GM19099 (cell line): ENCODE data around the gene STARD13.

Source experiments
- POLR2A ChIP-seq: IDR thresholded peaks from 3 replicates; pipeline ENCODE4 v1.6.1; 2011; ENCODE audit warnings: low read depth; ENCODE audit not compliant: insufficient read length; ENCODE audit errors: extremely low read depth

The STARD13 gene

GRCh38 chr13:33313504-33313903 lies 27.9 kb upstream of the STARD13 start:
- no peak for TF ChIP-seq POLR2A

GRCh38 chr13:33312861-33313212 lies 27.3 kb upstream of the STARD13 start:
- TF ChIP-seq POLR2A = no peak

- TF ChIP-seq POLR2A = no peak
Measured at GRCh38 chr13:33312150-33312860, 26.8 kb upstream of the STARD13 start.

DNA sequence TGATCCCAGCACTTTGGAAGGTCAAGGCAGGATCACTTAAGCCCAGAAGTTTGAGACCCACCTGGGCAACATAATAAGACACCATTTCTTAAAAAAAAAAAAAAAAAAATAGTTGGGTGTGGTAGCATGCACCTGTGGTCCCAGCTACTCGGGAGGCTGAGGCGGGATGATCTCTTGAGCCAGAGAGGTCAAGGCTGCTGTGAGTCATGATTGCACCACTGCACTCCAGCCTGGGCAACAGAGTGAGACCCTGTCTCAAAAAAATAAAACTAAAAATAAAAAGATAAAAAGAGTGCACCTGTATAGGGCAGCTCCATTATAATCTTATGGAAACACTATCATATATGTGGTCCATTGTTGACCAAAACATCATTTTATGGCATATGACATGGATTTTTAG lies 25.5 kb upstream of the STARD13 start:
- no peak for TF ChIP-seq POLR2A

DNA sequence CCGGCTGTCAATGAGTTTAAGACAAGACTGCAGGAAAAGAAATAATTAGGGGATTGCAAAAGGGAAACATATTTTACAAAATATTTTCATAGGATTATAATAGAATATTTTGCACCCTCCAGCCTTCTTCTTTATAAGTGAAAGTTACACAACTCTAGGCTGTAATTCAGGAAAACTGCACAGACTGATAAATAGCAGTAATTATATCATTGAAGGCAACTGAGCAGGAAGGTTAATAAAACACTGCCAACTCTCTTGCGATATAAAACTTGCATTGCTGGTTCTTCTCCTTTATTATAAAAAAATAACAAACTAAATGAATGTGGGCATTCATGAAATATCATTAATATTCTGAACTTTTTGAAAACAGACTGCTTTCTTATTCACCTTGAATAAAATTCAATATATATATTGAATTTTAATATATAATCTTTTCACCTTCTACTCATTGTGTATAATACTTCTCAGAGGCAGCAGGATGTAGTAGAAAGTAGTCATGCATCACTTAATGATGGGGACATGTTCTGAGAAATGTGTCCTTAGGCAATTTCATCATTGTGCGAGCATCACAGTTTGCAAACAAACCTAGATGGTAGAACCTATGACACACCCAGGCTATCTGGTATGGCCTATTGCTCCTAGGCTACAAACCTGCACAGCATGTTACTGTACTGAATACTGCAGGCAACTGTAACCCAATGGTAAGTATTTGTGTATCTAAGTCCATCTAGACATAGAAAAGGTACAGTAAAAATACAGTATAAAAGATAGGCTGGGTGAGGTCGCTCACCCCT lies 24.9 kb upstream of the STARD13 start:
- no peak for TF ChIP-seq POLR2A

GRCh38 chr13:33308863-33309262 lies 23.3 kb upstream of the STARD13 start:
- TF ChIP-seq POLR2A = no peak

- TF ChIP-seq POLR2A = no peak
Measured at GRCh38 chr13:33307843-33308242, 22.3 kb upstream of the STARD13 start.

DNA sequence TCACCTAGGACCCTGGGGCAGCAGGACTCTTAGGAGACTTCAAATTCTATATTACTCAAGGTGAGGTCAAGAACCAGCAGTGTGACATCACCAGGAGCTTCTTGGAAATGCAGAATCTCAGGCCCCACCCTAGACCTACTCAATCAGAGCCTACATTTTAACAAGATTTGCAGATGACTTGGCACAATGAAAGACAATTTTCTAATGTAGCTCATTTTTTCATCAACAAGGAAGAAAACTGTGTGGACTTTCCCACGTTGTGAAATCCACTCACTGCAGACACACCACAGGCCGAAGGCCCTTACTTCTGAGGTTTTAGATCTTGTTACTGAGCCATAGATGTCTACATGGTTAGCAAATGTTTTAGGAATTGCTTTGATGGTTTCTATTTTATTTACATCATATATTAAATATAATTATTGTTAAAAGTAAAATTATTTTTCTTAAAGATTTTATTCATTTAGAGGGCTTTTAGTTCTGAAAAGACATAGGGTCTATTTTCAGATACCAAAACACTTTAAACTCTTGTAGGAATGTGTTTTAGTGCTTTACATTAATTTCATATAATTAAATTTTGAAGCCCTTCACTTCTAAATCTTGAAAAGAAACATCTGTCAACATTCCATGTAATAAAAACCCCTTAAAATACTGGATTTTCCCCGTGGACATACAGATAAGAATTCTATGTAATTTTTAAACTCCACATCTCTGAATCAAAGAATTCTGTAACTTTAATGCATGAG lies 18.5 kb upstream of the STARD13 start:
- TF ChIP-seq POLR2A = no peak

DNA sequence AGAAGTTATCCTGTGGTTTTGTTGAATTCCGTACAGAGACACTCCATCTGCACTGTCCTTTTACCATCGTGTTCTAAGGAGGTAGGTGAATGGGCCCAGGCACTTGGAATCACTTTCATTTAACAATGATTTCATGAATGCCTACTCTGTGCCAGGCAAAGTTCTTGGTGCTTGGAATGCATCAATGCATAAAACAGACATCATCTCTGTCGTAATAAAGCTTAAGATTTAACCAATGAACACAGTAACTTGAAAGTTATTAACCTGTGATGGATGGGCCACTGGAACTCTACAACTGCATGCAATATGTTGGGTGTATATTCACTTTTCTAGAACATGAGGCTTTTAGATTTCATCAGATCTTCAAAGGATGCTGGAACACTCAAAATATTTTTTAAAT lies 14.1 kb upstream of the STARD13 start:
- no peak for TF ChIP-seq POLR2A

DNA sequence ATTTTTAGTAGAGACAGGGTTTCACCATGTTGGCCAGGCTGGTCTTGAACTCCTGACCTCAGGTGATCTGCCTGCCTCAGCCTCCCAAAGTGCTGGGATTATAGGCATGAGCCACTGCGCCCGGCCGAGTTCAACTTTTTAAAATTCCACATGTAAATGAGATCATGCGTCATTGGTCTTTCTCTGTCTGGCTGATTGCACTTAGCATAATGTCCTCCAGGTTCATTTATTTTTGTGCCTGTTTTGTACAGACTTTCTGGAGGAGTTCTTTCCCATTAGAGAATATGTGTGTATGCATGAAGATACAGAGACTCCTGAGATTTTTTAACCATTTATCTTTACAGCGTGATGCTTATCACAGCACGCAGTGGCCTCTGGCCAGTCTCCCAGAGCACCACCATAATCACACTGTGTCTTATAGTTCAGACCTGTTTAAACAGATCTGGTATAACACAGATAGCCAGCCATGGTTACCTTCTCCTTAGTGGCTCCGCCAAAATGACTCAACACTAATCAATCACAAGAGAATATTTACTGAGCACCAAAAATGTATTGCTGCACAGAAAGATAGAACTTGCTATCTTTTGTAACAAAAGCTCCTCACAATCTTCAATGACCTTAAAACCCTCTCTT lies 11.4 kb upstream of the STARD13 start:
- no peak for TF ChIP-seq POLR2A

- TF ChIP-seq POLR2A = no peak
Measured at GRCh38 chr13:33292712-33293111, 7.2 kb upstream of the STARD13 start.

GRCh38 chr13:33290421-33290965 lies 4.9 kb upstream of the STARD13 start:
- TF ChIP-seq POLR2A = no peak

DNA sequence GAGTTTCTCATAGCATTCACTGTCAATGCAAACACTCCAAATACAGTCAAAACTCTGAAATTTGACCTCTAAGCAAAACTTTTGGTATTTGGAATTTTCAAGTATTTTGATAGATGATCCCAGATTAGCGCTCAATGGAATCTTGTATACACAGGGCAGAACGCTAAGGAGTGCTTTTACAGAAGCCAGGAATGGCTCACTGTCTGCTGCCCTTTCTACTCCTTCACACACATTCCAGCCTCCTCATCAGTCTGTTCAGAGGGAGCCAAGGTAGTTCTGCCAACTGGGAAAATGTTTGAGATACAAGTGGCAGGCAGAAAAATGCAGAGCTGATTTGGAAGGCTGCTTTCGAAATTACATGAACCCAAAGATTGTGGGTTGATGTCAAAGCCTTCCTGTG lies 4.4 kb upstream of the STARD13 start:
- TF ChIP-seq POLR2A = no peak

- TF ChIP-seq POLR2A = no peak
Measured at GRCh38 chr13:33287142-33287882, 1.8 kb upstream of the STARD13 start.

DNA sequence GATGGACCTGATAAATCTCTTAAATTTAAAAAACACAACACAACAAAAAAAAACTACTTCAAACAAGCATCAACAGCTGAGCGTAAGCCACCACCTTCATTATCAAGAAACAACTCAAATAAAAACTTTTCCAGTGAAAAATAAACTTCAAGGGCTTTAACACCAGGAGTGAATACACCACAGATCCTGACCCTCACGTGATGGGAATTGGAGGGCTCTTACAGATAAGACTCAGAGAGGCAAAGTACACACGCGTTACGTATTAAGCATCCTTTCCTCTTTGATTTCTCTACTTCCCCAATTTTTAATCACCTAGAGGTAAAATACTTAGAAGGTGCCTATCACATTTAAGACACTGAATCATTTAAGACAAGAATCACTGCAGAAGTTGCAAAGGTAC lies 573 bp upstream of the STARD13 start:
- no peak for TF ChIP-seq POLR2A

DNA sequence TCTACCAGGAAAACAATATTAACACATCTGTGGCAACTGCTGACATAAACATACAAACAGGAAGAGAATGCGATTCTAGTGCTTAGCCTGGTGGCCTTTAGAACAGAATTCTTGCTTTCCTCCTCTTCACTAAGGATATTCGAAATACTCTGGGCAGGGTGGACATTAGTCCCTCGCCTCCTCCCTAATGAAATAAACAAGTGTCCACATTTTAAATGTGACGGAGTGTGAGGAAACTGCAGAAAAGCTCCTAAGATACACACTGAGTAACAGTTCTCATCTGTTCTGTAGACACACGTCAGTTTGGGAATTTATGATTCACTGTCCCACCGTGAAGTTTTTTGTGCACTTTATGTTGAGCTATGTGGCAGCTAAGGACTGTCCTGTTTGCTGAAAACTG lies 639 bp downstream of the STARD13 start:
- TF ChIP-seq POLR2A = no peak
